ENCODE results near the gene AKR1A1.
"Not testable (repeated sequence)": the region's sequence is repeated elsewhere in the genome, so short reads cannot be mapped to it uniquely, and the experiment has no call there.

Gene AKR1A1

DNA sequence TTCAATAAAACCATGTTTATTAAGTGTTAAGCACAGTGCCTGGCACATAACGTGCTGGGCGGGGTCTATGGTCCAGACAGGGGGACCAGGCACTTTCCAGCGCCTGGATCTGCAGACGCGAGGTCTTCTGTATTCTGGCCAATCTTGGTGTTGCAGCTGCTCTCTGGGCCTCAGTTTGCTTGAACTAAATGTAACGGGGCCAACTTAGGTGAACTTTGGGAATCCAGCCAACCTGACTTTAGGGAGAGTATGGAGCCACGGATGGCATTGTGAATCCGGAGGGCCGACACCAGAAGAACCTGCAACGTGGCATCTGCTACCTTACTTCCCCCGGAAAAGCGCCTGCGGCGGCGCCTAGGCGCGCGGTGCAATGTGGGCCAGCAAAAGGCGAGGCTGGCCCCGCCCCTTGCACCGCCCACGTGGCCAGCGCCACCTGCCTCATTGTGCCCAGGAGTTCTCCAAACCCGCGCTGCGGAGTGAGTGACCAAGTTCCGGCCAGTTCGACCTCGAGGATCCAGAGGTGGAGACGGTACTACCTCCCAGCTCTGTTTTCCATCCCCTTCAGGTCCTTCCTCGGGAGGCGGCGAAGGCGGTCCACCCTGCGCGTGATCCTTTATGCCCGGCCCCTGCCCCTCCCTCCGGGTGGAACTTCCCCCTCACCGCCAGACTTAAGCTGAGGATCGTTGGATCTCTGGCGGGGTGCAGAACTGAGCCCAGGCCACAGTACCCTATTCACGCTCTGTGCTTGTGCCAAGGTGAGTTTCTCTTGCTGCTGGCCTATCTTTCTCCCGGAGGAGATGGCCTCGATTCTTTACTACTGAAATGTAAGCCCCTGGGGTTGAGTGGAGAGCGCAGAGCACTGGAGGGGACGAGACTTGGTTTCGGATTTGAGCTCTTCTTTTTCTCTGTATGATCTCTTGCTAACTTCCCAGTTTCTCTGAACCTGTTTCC, at the start of gene AKR1A1:
AKR1A1 (plus strand) TSS at position 426 of the 951 bp plus-strand sequence. CDS start 10,969 bp downstream, outside the sequence.
- intact Hi-C loops (cut with DNase I) = loop anchor here (2.0 kb wide), 2 partner anchors 30 to 52 kb away; partner anchors contain the start of gene PRDX1
- peak; percentile 77 to 98 (median 86) for DNase-seq

DNA sequence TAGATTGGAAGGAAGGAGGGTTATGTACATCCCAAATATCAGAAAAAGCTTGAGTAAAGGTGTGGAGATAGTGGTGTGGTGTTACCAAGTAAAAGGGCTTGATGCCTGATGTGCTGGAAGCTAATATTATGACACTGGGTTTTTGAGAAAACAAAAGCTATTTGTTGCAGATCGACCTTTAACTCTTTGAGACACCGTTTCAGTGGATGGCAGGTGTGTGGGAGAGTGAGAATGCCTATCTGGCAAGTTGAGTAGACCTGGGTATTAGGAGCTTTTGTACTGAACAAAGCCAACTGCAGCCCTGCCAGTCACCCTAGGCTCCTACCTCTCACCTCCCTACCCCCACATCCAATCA, 49.1 kb upstream of the AKR1A1 start:
- intact Hi-C loops (cut with DNase I) = no loop called here
- no peak for DNase-seq

DNA sequence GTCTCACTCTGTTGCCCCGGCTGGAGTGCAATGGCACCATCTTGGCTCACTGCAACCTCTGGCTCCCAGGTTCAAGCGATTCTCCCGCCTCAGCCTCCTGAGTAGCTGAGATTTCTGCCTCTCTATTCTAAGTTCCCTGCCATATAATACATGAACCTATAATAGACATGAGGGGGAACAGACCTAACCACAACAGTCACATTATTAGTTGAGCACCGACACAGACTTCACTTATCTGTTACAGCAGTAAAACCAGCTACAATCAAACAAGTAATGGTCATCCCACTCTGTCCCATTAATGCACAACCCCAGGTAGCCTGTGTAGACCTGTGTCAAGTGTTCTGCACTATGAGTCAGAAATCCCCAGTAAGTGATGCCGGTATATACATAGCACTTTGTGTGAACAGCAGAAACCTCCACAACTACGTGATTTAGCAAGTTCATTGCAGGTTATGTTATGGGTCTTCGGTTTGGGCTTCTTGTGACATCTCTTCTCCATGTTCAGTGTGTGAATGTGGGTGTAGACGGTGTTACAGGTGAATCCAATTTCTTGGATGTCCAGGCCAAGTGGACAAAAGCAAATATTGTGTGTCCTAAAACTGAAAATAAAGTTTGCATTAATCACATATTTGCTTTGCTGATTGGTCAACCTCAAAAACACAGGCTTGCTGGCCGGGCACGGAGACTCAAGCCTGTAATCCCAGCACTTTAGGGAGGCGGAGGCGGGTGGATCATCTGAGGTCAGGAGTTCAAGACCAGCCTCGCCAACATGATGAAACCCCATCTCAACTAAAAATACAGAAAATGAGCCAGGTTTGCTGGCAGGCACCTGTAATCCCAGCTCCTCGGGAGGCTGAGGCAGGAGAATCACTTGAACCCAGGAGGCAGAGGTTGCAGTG, 46.9 kb upstream of the AKR1A1 start:
- intact Hi-C loops (cut with DNase I) = no loop called here
- DNase-seq = peak in 1 of 10 donors; percentile 16

DNA sequence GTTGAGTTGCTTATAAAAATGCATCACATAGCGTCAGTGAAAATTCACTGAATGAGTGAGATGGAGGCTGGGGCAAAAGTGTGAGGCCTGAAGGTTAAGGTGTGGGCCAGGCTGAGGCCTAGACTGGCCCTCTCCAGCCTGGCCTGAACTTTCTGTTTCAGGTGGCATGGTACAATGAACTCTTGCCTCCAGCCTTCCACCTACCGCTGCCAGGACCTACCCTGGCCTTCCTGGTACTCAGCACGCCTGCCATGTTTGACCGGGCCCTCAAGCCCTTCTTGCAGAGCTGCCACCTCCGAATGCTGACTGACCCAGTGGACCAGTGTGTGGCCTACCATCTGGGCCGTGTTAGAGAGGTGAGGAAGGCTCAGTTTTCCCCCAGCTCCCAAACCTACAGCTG, 43.4 kb upstream of the AKR1A1 start:
- intact Hi-C loops (cut with DNase I) = no loop called here
- DNase-seq = peak in 1 of 10 donors; percentile 3

DNA sequence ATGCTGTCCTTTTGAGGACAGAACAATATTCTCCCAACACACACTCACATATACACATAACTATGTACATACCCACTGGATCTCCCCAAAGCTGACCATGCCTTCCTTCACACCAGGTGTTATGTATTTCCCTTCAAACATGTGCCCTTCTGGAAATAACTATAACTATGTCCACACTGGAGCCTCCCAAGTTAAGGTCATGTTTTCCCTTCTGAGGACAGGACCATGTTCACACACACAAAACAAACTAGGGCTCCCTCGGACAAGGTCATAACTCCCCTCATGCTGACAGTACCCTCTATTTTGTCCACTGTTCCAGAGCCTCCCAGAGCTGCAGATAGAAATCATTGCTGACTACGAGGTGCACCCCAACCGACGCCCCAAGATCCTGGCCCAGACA, 42.7 kb upstream of the AKR1A1 start:
- intact Hi-C loops (cut with DNase I) = no loop called here
- no peak for DNase-seq

DNA sequence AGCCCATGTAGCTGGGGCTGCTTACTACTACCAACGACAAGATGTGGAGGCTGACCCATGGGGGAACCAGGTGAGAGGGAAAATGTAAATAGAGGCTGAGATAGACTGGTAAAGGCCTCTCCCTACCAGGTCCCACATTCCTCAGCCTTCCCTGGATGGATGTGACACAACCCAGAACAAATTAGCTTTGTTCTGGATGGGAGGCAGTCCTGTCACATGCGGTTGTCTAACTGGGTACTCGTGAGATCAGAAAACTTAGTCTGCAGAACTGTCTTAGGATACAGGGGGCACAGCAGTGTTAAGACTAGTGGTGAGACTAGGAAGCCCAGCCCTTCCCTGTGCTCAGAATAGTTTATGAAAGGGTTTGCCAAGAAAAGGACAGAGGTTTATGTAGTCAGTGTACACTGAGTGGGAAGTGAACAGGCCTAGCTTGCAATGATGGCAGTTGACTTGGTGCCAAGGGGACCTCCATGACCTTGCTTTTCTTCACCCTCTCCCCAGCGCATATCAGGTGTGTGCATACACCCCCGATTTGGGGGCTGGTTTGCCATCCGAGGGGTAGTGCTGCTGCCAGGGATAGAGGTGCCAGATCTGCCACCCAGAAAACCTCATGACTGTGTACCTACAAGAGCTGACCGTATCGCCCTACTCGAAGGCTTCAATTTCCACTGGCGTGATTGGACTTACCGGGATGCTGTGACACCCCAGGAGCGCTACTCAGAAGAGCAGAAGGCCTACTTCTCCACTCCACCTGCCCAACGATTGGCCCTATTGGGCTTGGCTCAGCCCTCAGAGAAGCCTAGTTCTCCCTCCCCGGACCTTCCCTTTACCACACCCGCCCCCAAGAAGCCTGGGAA, 42.1 kb upstream of the AKR1A1 start:
- intact Hi-C loops (cut with DNase I) = no loop called here
- DNase-seq = peak in 1 of 10 donors; percentile 45

DNA sequence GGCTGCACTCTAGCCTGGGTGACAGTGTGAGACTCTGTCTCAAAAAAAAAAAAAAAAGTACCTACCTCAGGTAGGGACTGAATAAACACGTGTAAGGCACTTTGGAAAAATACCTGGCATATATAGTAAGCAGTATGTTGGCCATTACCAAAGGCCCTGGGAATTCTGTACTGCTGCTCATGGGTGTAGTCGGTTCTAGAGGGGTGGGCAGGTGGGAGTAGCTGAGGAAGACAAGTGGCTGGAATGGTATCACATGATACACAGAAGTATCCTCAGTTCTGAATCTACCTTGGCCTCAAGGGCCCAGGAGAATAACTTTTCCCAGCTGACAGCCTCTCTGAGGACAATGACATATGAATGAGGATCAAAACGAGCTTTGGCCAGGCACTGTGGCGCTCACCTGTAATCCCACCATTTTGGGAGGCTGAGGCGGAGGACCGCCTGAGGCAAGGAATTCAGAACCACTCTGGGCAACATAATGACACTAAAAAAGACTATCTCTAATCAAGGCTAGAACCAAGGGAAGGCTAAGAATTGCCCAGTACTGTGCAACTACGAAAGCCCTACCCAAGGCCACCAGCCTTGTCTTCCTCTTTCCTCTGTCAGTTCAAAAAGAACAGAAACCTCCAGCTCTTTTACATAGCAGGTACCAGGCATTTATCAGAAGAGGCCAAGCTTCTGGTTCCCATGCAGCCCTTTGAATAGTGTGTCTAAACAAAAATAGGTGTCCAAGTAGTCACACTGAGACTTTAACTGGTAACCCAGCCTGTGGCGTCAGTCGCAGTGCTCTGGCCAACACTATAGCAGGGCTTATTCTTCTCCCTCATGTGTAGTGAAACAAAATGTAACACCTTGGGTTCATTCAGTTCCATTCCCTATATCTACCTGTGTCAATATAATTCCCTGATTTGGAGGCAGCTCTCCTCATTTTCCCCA, 40.3 kb upstream of the AKR1A1 start:
- DNase-seq = peak in 1 of 10 donors; percentile 40
- intact Hi-C loops (cut with DNase I) = loop anchor here (5.0 kb wide), 1 partner anchor 62 kb away; no protein-coding TSS in a partner anchor

DNA sequence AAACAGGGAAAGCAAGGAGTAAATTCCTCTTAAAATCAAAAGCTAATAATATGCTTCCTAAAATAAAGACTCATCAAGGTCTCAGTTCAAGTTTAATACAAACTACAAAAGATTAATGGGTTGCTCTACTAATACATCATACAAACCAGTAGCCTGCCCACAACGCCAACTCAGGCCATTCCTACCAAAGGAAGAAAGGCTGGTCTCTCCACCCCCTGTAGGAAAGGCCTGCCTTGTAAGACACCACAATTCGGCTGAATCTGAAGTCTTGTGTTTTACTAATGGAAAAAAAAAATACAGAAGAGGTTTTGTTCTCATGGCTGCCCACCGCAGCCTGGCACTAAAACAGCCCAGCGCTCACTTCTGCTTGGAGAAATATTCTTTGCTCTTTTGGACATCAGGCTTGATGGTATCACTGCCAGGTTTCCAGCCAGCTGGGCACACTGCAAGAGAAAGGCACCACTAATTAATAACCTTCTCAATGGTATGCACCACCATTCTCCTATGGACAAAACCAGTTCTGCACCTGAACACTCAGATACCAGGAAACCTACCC, 39.6 kb upstream of the AKR1A1 start:
- DNase-seq = peak in 2 of 10 donors; percentile 66 to 87
- intact Hi-C loops (cut with DNase I) = loop anchor here (5.0 kb wide), 1 partner anchor 61 kb away; no protein-coding TSS in a partner anchor

DNA sequence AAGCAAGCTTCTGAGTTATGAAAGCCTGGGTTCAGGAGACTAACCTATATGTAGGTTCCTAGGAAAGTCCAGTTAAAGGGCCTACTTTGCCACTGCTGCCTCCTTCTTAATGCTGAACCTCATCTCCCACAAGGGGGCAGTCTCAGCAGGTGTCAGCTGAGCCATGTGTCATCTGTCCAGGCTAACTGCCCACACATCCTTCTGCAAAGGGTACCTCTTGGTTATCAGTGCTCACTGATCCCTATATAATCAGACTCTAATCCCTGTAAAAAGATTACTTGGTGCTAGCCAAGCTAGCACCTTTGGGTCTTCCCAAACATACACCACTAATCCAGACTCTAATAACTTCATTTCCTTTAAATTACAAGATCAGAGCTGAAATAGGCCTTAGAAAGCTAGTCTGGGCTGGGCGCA, 38.0 kb upstream of the AKR1A1 start:
- peak in 6 of 10 donors; percentile 47 to 89 (median 57) for DNase-seq
- intact Hi-C loops (cut with DNase I) = loop anchor here (5.0 kb wide), 1 partner anchor 60 kb away; no protein-coding TSS in a partner anchor

DNA sequence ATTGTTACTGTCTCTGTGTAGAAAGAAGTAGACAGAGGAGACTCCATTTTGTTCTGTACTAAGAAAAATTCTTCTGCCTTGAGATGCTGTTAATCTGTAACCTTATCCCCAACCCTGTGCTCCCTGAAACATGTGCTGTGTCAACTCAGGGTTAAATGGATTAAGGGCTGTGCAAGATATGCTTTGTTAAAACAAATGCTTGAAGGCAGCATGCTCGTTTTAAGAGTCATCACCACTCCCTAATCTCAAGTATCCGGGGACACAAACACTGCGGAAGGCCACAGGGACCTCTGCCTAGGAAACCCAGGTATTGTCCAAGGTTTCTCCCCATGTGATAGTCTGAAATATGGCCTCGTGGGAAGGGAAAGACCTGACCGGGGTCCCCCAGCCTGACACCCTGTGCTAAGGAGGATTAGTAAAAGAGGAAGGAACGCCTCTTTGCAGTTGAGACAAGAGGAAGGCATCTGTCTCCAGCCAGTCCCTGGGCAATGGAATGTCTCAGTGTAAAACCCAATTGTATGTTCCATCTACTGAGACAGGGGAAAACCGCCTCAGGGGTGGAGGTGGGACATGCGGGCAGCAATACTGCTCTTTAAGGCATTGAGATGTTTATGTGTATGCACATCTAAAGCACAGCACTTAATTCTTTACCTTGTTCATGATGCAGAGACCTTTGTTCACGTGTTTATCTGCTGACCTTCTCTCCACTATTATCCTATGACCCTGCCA, 36.9 kb upstream of the AKR1A1 start:
- peak in 1 of 10 donors; percentile 20 for DNase-seq
- intact Hi-C loops (cut with DNase I) = loop anchor here (5.0 kb wide), 1 partner anchor 59 kb away; no protein-coding TSS in a partner anchor

DNA sequence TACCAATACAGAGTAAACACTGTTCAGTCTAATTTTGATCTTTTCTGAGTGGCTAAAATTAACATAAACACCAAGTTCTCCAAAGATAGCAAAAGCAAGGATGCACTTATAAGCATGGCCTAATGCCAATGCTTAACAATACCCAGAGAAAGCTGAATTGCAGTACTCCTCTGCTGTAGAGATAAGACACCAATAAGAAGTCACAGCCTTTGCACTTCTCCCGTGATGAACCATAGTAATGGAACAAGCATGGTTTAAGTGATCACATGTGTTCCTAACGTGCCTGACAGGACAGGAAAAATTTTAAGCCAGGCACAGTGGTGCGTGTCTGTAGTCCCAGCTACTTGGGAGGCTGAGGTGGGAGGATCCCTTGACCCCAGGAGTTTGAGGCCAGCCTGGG, 34.6 kb upstream of the AKR1A1 start:
- DNase-seq = no peak
- intact Hi-C loops (cut with DNase I) = no loop called here

DNA sequence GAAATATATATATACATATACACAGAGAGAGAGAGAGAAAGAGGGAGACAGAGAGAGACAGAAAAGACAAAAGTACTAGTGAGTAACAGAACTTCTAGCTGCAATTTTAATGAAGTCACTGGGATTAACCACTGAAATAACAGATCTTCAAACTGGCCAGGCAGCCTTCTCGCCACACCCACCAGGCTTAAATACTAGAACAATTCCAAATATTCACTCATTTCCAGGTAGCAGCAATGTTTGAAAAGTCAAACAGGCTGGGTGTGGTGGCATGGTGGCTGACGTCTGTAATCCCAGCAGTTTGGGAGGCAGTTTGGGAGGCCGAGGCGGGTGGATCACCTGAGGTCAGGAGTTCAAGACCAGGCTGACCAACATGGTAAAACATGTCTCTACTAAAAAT, 34.2 kb upstream of the AKR1A1 start:
- no peak for DNase-seq
- intact Hi-C loops (cut with DNase I) = no loop called here

DNA sequence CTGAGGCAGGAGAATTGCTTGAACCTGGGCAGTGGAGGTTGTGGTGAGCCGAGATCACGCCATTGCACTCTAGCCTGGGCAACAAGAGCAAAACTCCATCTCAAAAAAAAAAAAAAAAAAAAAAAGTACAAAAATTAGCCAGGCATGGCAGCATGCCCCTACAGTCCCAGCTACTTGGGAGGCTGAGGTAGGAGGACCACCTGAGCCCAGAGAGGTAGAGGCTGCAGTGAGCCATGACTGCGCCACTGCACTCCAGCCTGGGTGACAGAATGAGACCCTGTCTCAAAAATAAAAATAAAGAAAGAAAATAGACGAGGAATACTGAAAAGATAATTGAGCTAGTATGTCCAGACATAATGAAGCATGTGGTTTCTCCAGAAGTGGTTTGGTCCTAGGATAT, 32.3 kb upstream of the AKR1A1 start:
- intact Hi-C loops (cut with DNase I); DNase-seq: not testable (repeated sequence)

DNA sequence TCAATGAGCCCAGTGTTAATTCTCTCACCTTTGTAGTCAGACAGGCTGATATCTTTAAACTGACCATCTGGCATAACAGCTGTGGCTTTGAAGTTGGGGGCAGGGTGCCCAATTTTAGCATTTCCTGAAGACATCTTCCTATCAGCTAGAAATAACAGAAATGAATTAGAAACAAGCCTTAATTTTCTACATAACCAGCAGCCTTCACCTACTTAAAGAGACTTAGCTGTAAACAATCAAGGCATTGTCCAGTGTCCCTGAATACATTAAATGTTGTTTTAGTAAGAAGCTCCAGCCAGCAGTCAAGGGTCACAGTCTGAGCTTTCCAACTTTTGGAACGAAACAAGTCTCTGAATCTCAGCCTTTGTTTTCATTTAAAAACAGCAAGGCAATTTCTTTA, 31.7 kb upstream of the AKR1A1 start:
- intact Hi-C loops (cut with DNase I) = no loop called here
- no peak for DNase-seq

DNA sequence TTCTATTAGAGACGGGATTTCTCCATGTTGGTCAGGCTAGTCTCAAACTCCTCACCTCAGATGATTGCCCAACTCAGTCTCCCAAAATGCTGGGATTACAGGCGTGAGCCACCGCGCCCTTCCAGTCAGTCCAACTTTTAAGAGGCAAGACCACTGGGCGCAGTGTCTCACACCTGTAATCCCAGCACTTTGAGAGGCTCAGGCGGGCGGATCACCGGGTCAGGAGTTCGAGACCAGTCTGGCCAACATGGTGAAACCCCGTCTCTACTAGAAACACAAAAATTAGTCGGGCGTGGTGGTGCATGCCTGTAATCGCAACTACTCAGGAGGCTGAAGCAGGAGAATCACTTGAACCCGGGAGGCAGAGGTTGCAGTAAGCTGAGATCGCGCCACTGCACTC, 30.9 kb upstream of the AKR1A1 start:
- intact Hi-C loops (cut with DNase I) = loop anchor here (2.0 kb wide), 1 partner anchor 31 kb away; the partner anchor contains the start of gene AKR1A1
- peak in 1 of 10 donors; percentile 81 for DNase-seq

DNA sequence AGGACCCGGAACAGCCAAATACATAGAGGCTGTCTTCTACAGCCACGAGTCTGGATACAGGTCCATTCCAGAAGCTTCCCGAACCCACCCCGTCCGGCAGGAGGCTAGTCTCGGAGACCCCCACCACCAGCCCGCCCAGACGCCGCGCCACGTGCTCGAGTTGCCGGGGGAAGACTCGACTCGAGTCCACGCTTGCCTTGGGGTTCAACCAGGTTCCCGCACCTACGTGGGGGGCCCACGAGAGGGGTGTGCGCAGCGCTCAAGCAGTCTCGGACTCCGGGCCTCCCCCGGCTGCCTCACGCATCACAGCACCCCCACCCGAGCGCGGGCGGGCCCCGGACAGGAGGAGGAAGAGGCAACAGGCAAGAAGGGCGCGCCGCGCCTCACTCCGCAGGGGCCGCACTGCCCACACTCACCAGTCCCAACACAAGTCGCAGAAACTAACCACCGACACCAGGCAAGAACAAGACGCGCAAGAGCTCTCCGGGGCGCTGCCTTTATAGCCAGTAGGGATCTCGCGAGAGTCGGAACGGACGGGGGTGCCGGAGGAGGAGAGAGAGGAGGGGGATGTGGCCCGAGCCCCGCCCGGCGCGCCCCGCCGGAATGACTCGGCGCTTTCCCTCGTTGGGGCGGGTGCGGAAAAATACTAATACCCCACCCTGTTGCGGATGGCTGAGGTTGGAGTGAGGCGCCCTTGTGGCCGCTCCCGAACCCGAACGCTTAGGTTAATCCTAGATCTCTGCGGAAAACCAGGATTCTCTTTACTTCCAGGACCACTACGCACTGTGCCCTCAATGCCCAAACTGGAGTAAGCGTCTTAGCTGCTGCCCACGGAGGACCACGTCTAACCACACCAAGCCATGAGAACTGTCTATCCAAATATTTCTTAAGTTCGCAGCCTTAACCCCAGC, 29.0 kb upstream of the AKR1A1 start, which contains the start of gene PRDX1:
PRDX1 (minus strand) TSS at position 472 of the 911 bp plus-strand sequence. CDS start 2,841 bp downstream, outside the sequence.
- peak; percentile 95 to 100 (median 98) for DNase-seq
- intact Hi-C loops (cut with DNase I) = loop anchor here (2.0 kb wide), 1 partner anchor 29 kb away; the partner anchor contains the start of gene AKR1A1

All from posterior cingulate gyrus (tissue), 11 donors.